HepG2 (cell line): ENCODE data around the gene VWCE. TPM values are rescaled to one million over a fixed set of nuclear protein-coding genes. Genes with fewer than 3 reads are reported as not detected.

Source experiments
- AHR ChIP-seq: IDR thresholded peaks from 2 replicates; pipeline ENCODE4 v1.6.1; 2018; ENCODE audit warnings: missing genetic modification reagents, missing compliant biosample characterization
- ERF ChIP-seq: IDR thresholded peaks from 2 replicates; pipeline ENCODE4 v1.6.1; 2018; ENCODE audit warnings: missing biosample characterization, missing genetic modification reagents
- HDAC1 ChIP-seq: sonication (generic); formaldehyde crosslinking; IDR thresholded peaks from 2 replicates; pipeline ENCODE4 v1.5.1; 2020; ENCODE audit warnings: mild to moderate bottlenecking, missing genetic modification reagents
- HDAC2 ChIP-seq: sonication (generic); formaldehyde crosslinking; IDR thresholded peaks from 2 replicates; pipeline ENCODE4 v1.4.0; 2020; ENCODE audit warnings: missing genetic modification reagents
- KDM1A ChIP-seq: IDR thresholded peaks from 2 replicates; pipeline ENCODE4 v1.6.1; 2016; ENCODE audit warnings: missing compliant biosample characterization
- MATR3 ChIP-seq: sonication (generic); formaldehyde crosslinking; IDR thresholded peaks from 2 replicates; pipeline ENCODE4 v1.4.0; 2020; ENCODE audit warnings: missing genetic modification reagents
- MYC ChIP-seq: sonication (generic); formaldehyde crosslinking; IDR thresholded peaks from 2 replicates; pipeline ENCODE4 v1.9.0; 2021; ENCODE audit warnings: missing genetic modification reagents, borderline replicate concordance
- NFE2L2 ChIP-seq: fragments of 150-350 bp; IDR thresholded peaks from 2 replicates; pipeline ENCODE4 v1.6.1; 2014; ENCODE audit warnings: low read length
- SNRNP70 ChIP-seq: fragments of 200-400 bp; formaldehyde crosslinking; IDR thresholded peaks from 2 replicates; pipeline ENCODE4 v1.6.1; 2017; ENCODE audit warnings: mild to moderate bottlenecking, low read depth, low read length, moderate library complexity
- STAG1 ChIP-seq: sonication (generic); formaldehyde crosslinking; IDR thresholded peaks from 2 replicates; pipeline ENCODE4 v1.4.0; 2020; ENCODE audit warnings: missing genetic modification reagents
- ZBTB7B ChIP-seq: sonication (generic); formaldehyde crosslinking; IDR thresholded peaks from 2 replicates; pipeline ENCODE4 v1.4.0; 2020; ENCODE audit warnings: missing genetic modification reagents
- ZNF143 ChIP-seq: sonication (generic); formaldehyde crosslinking; IDR thresholded peaks from 2 replicates; pipeline ENCODE4 v1.4.0; 2020; ENCODE audit warnings: missing genetic modification reagents
- ZNF180 ChIP-seq: sonication (generic); formaldehyde crosslinking; IDR thresholded peaks from 2 replicates; pipeline ENCODE4 v1.4.0; 2020; ENCODE audit warnings: low read depth, missing genetic modification reagents, borderline replicate concordance
- polyA plus RNA-seq, 8 experiments: library from polyadenylated mRNA; depleted of rRNA in 3 of 8; stranded (reverse) in 7 of 8; unstranded in 1 of 8; fragments of >200 nt; fragmentation: Illumina TruSeq in 4 of 8; extraction: Trizol in 4 of 8; gene quantifications; 2 replicates each; pipeline versions ENCODE4 v1.2.1 to v1.2.3, GENCODE V29; 2011 to 2016; ENCODE audit warnings: low read depth in 4 of 8, missing spikeins in 1 of 8, mixed read lengths in 1 of 8; ENCODE audit not compliant: insufficient read depth in 1 of 8
- total RNA-seq, 5 experiments: library from RNA; depleted of rRNA; stranded (reverse); fragments of >200 nt; fragmentation: Illumina TruSeq; extraction: Trizol; gene quantifications; 2 replicates each; pipeline ENCODE4 v1.2.3, GENCODE V29; 2016; ENCODE audit warnings: low read depth in 1 of 5
- TF ChIP-seq, protein P1 (sequence below): sonication (generic); formaldehyde crosslinking; IDR thresholded peaks from 2 replicates; pipeline ENCODE4 v1.4.0; 2020; ENCODE audit warnings: missing genetic modification reagents, low read depth, mild to moderate bottlenecking, borderline replicate concordance
- TF ChIP-seq, protein P2 (sequence below): IDR thresholded peaks from 2 replicates; pipeline ENCODE4 v1.6.1; 2016; ENCODE audit warnings: mild to moderate bottlenecking
- TF ChIP-seq, protein P3 (sequence below): IDR thresholded peaks from 2 replicates; pipeline ENCODE4 v1.6.1; 2018; ENCODE audit warnings: missing genetic modification reagents
- TF ChIP-seq, protein P4 (sequence below): sonication (generic); formaldehyde crosslinking; IDR thresholded peaks from 2 replicates; pipeline ENCODE4 v1.8.0; 2022; ENCODE audit warnings: low read depth, missing genetic modification reagents
- TF ChIP-seq, protein P5 (sequence below): sonication (generic); formaldehyde crosslinking; IDR thresholded peaks from 2 replicates; pipeline ENCODE4 v1.5.0; 2020; ENCODE audit warnings: mild to moderate bottlenecking, missing genetic modification reagents
- TF ChIP-seq, protein P6 (sequence below): sonication (generic); formaldehyde crosslinking; conservative IDR thresholded peaks from 2 replicates; pipeline ENCODE4 v1.4.0; 2020; ENCODE audit warnings: missing genetic modification reagents

The VWCE gene
- total and polyA plus RNA-seq, 2 of the 13 experiments (the other 11 are each of a cell fraction or from before 2014, with no cell fraction given), result 27.6 to 58.3 TPM

DNA sequence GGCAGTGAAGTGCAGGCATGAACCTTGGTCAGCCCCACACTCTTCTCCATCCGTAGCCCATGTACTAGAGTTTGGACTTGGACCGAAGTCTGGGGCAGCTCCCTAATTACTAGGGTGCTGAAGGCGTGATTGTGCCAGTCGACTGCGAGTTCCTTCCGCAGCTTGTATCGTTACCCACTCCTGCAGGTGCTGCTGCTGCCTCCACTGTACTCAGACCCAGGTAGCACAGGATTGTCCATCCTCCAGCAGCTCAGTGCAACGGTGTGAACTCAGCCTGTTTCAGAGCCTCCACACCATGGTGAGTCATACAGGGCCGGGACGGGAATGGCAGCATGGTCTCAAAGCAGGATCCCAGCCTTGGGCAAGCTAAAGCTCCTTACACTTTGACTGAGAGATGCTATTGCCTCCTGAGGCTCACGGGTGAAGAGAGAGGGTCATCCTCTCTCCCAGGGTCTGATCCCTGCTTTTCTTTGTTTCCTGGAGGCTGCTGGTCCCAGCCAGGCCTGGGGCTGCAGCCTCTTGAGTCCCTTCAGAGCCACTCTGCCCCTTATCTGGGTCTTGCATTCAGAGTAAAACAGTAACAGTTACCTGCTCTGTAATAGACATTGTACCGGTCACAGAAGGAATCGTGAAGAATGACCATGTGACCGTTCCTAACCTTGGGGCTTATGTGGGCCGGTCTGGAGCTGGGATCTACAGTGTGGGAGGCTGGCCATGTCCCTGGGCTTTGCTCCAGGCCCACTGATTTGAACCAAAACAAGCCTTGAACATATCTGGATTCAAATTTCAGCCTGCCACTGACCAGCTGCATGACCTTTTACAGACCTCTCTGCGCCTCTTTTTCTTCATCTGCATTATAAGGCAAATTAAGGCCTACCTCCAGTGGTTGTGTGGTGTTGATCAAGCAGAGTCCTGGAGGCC lies 39.6 kb upstream of the VWCE start (continued):
- TF ChIP-seq, protein P1, sequence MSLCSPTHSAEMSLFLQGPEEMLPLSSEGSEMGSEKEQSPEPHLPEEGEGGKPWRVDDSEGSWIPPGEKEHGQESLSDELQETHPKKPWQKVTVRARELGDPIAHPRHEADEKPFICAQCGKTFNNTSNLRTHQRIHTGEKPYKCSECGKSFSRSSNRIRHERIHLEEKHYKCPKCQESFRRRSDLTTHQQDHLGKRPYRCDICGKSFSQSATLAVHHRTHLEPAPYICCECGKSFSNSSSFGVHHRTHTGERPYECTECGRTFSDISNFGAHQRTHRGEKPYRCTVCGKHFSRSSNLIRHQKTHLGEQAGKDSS, result no peak; the same call in 1 of the 2 replicates
- TF ChIP-seq, protein P2, sequence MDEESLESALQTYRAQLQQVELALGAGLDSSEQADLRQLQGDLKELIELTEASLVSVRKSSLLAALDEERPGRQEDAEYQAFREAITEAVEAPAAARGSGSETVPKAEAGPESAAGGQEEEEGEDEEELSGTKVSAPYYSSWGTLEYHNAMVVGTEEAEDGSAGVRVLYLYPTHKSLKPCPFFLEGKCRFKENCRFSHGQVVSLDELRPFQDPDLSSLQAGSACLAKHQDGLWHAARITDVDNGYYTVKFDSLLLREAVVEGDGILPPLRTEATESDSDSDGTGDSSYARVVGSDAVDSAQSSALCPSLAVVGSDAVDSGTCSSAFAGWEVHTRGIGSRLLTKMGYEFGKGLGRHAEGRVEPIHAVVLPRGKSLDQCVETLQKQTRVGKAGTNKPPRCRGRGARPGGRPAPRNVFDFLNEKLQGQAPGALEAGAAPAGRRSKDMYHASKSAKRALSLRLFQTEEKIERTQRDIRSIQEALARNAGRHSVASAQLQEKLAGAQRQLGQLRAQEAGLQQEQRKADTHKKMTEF (CRISPR knock-in tag), result peak; percentile 62
- TF ChIP-seq KDM1A (CRISPR knock-in tag) (no peak), MYC (CRISPR knock-in tag) (peak; percentile 75; the same call in 1 of the 2 replicates), ZBTB7B (CRISPR knock-in tag) (0 out of 2 replicates have a peak, but pooled peaks have one; percentile 21), AHR (0 out of 2 replicates have a peak, but pooled peaks have one; percentile 26), HDAC1 (CRISPR knock-in tag) (peak; percentile 75), MATR3 (no peak), ZNF180 (no peak), NFE2L2 (no peak), ERF (CRISPR knock-in tag) (peak; percentile 56; the same call in 1 of the 2 replicates), ZNF143 (CRISPR knock-in tag) (no peak; the same call in 1 of the 2 replicates), SNRNP70 (no peak), HDAC2 (CRISPR knock-in tag) (peak; percentile 65; the same call in 1 of the 2 replicates), STAG1 (no peak)
- TF ChIP-seq, protein P3, sequence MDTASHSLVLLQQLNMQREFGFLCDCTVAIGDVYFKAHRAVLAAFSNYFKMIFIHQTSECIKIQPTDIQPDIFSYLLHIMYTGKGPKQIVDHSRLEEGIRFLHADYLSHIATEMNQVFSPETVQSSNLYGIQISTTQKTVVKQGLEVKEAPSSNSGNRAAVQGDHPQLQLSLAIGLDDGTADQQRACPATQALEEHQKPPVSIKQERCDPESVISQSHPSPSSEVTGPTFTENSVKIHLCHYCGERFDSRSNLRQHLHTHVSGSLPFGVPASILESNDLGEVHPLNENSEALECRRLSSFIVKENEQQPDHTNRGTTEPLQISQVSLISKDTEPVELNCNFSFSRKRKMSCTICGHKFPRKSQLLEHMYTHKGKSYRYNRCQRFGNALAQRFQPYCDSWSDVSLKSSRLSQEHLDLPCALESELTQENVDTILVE (CRISPR knock-in tag), result peak; percentile 35; the same call in 1 of the 2 replicates
- TF ChIP-seq, protein P4, sequence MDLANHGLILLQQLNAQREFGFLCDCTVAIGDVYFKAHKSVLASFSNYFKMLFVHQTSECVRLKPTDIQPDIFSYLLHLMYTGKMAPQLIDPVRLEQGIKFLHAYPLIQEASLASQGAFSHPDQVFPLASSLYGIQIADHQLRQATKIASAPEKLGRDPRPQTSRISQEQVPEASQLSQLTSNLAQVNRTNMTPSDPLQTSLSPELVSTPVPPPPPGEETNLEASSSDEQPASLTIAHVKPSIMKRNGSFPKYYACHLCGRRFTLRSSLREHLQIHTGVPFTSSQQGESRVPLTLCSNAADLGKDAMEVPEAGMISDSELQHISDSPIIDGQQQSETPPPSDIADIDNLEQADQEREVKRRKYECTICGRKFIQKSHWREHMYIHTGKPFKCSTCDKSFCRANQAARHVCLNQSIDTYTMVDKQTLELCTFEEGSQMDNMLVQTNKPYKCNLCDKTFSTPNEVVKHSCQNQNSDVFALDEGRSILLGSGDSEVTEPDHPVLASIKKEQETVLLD (CRISPR knock-in tag), result 0 out of 2 replicates have a peak, but pooled peaks have one; percentile 31
- TF ChIP-seq, protein P5, sequence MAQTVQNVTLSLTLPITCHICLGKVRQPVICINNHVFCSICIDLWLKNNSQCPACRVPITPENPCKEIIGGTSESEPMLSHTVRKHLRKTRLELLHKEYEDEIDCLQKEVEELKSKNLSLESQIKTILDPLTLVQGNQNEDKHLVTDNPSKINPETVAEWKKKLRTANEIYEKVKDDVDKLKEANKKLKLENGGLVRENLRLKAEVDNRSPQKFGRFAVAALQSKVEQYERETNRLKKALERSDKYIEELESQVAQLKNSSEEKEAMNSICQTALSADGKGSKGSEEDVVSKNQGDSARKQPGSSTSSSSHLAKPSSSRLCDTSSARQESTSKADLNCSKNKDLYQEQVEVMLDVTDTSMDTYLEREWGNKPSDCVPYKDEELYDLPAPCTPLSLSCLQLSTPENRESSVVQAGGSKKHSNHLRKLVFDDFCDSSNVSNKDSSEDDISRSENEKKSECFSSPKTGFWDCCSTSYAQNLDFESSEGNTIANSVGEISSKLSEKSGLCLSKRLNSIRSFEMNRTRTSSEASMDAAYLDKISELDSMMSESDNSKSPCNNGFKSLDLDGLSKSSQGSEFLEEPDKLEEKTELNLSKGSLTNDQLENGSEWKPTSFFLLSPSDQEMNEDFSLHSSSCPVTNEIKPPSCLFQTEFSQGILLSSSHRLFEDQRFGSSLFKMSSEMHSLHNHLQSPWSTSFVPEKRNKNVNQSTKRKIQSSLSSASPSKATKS (CRISPR knock-in tag), result no peak
- TF ChIP-seq, protein P6, sequence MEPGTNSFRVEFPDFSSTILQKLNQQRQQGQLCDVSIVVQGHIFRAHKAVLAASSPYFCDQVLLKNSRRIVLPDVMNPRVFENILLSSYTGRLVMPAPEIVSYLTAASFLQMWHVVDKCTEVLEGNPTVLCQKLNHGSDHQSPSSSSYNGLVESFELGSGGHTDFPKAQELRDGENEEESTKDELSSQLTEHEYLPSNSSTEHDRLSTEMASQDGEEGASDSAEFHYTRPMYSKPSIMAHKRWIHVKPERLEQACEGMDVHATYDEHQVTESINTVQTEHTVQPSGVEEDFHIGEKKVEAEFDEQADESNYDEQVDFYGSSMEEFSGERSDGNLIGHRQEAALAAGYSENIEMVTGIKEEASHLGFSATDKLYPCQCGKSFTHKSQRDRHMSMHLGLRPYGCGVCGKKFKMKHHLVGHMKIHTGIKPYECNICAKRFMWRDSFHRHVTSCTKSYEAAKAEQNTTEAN, result no peak
